DMS114 treated with DMSO at 0.1 percent for 48 hours (cell line): ENCODE measurements around the gene CCND2.
A peak's percentile ranks its signal among the peaks of the same experiment; 100 is the strongest.
"Not testable (repeated sequence)": the region's sequence is repeated elsewhere in the genome, so short reads cannot be mapped to it uniquely, and the experiment has no call there.

ENCODE experiments used
- DNase-seq: peaks from one replicate; lab custom pipeline; 2025; ENCODE audit not compliant: unreplicated experiment; lab: John Stamatoyannopoulos, UW

CCND2 gene

GRCh38 chr12:4273652-4274395, at the start of gene CCND2:
Gene CCND2 (plus strand): TSS chr12:4273762. CDS start chr12:4274041, 279 bp downstream.
- DNase-seq, result peak; percentile 47

DNA sequence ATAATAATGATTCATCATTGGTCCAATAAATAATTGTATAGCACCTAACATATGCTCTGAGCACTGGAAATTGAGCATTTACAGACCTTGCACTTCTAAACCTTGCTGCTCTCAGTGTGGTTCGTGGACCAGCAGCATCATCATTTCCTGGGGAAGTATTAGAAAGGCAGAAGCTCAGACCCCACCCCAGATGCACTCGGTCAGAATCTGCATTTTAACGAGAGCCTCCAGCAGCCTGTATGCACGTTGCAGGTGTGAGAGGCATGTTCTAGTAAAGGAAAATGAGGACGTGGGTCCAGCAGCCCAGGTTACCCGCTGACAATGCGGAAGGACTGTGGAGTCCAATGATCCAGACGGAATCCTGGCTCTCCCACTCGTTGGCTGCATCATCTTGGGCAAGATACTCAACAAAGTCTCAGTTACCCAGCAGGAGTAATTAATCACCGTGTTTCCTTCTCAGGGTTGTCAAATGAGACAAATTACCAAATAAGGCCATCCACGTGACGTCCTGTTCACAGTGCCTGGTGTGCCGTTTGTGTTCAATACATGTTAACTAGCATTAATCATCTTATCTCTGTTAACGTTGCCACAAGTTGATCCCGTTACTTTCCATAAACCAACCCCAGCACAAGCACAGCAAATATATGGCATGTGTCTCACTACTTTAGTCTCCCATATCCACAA, 49.2 kb upstream of the CCND2 start:
- DNase-seq, result no peak

GRCh38 chr12:4225571-4225970, 48.0 kb upstream of the CCND2 start:
- DNase-seq, result no peak

DNA sequence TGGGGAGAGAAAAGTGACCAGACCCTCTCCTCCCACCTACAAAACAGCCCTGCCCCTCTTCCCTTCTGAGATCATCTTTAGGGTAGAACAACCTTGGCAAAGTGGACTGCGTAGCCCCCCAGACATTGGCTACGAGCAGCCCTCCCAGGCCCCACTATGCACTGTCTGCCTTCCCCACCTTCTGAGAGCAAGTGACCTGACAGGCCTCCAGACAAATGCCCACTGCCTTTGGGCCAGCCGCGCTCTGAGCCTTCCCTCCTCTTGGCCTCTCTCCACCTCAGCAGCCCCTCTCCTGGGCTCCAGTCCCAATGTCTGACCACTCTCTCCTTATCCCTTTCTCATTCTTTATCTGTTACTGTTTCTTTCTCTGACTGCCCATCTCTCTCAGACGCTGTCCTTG, 46.5 kb upstream of the CCND2 start:
- DNase-seq, result no peak

DNA sequence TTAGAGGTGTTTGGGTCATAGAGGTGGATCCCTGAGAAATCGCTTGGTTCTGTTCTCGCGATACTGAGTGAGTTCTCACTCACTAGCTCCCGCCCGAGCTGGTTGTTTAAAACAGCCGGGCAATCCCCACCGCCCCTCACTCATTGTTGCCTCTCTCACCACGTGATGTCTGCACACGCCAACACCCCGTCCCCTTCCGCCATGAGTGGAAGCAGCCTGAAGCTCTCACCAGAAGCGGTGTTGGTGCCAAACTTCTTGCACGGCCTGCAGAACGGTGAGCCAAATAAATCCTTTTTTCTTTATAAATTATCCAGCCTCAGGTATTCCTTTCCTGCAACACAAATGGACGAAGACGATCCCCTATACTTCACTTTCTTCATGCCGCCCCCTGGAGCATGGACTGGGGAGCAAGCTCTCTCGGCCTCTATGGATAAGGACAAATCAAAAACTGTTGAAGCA, 45.4 kb upstream of the CCND2 start:
- no peak for DNase-seq

DNA sequence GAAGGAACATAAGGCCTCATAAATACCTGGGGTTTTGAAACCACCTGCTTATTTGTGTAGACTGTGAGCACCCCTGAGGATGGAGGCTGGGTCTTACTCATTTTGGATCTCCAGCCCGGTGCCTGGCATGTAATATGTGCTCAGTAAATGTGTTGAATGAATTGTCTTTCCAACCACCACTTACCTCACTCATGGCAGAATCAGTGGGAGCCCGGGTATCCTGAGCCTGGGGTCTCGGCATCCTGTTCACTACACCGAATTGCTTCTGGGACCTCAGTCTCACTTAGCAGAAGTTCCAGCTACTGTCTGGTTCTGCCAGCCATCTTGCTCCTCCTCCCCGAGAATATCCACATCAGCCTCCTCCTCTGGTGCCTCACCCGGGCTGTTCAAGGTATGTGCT, 43.0 kb upstream of the CCND2 start:
- no peak for DNase-seq

DNA sequence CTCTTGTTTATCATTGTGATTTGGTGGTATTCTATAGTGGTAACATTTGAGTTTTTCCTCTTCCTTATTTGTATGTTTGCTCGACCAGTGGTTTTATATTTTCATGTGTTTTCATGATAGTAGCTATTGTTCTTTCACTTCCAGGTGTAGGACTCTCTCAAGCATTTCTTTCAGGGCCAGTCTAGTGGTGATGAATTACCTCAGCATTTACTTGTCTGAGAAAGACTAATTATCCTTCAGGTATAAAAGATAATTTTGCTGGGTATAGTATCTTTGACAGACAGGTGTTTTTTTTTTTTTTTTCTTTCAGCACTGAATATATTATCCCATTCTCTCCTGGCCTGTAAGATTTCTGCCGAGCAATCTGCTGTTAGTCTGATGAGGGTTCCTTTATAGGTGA, 35.0 kb upstream of the CCND2 start:
- no peak for DNase-seq

DNA sequence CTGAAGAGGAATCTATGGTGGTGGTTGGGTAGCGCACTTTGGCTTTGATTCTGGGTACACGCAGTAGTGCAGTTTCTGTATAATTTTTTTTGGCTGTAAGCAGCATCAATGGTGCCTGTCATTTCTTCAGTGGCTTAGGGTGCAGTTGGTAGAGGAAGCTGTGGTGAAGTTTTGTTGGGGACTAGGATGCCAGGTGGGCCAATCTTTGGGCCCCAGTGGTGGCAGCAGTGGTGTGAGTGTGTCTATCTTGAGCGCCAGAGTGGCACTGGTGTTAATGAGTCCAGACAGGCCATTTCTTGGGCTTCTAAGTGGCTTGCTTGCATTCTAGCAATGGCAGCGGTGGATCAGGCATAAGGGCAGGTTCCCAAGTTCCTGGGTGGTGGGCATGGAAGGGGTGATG, 33.8 kb upstream of the CCND2 start:
- DNase-seq, result no peak

- no peak for DNase-seq
Measured at GRCh38 chr12:4240161-4240783, 33.3 kb upstream of the CCND2 start.

DNA sequence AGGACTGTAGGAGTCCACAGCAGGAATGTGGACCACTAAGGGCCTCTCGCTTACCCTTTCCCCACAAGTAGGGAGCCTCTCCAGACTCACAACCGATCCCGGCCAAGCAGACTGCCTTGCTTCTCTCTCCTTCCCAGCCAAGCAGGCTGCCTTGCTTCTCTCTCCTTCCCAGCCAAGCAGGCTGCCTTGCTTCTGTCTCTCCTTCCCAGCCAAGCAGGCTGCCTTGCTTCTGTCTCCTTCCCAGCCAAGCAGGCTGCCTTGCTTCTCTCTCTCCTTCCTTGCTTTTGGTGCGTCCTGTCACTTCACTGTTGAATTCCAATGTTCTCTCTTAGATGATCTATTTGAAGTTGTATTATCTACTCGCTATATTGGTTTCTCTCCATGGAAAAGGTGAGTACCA, 32.6 kb upstream of the CCND2 start:
- DNase-seq, result no peak

DNA sequence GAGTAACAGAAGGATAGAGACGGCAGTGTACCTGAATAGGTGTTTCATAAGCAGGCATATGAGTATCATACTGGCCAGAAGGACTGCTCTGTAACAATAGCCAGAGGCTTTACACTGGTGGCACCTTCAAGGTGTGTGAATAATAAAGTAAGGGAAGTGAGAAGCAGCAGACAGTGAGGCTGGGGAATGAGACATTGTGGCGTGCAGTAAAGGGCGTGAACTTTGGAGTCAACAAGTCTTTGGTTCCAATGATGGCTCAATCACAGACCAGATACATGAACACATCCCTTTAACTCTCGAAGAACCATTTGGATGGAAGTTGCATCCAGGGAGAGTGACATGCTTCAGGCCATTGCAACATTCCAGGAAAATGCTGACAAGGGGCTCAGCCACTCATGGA, 32.0 kb upstream of the CCND2 start:
- DNase-seq, result no peak

- no peak for DNase-seq
Measured at GRCh38 chr12:4242595-4242994, 31.0 kb upstream of the CCND2 start.

GRCh38 chr12:4243091-4243490, 30.5 kb upstream of the CCND2 start:
- DNase-seq, result no peak

DNA sequence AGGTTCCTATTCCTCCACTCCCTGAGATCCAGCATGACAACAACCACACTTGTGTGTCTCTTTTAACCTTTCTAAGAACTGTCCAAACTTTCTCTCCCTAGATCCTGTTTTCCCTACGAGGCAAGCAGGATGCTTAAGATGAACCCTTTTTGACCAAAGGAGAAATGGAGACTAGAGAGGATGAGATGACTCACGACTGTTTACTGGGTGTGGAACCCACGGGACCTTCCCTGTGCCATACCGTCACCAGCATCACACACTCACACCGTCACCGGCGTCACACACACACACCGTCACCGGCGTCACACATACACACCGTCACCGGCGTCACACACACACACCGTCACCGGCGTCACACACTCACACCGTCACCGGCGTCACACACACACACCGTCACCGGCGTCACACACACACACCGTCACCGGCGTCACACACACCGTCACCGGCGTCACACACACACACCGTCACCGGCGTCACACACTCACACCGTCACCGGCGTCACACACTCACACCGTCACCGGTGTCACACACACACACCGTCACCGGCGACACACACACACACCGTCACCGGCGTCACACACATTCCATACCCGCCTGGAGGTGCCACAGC, 30.0 kb upstream of the CCND2 start:
- DNase-seq, result not testable (repeated sequence)

GRCh38 chr12:4244868-4245267, 28.7 kb upstream of the CCND2 start:
- no peak for DNase-seq

DNA sequence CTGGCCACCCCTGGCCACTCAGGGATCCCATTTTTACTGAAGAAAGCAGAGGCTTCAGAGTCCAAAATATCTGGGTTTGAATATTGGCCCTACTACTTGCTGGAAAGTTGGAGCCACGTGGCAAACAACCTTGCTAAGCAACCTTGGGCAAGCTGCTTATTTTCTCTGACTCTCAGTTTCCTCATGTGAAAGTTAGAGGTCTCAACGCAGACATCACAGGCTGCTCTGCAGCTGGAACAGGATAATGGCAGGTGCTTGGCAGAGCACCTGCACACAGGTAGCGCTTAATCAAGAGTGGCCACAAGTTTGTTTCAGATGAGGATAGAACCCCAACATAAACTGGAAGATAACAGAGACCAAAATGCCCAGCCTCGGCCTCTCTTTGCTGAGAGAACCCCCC, 28.1 kb upstream of the CCND2 start:
- no peak for DNase-seq

DNA sequence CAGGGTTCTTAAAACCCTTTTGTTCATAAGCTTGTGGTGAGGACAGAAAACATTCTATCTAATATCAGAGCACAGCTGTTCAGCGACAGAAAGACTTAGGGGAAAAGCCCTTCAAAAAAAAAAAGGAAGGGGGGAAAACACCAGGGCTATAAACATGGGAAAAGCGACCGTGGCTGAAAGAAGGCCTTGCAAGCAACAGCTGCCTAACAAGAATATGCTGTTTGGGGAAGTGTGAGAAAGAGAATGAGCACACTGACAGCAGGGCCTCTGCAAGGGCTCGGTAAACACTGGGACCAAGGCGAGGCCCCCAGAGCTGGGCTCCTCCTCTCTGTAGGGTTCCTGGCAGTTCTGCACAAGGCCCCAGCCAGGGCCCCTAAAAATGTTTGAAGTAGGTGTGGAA, 27.4 kb upstream of the CCND2 start:
- no peak for DNase-seq

GRCh38 chr12:4250691-4251090, 22.9 kb upstream of the CCND2 start:
- no peak for DNase-seq

- no peak for DNase-seq
Measured at GRCh38 chr12:4251216-4251891, 22.2 kb upstream of the CCND2 start.

DNA sequence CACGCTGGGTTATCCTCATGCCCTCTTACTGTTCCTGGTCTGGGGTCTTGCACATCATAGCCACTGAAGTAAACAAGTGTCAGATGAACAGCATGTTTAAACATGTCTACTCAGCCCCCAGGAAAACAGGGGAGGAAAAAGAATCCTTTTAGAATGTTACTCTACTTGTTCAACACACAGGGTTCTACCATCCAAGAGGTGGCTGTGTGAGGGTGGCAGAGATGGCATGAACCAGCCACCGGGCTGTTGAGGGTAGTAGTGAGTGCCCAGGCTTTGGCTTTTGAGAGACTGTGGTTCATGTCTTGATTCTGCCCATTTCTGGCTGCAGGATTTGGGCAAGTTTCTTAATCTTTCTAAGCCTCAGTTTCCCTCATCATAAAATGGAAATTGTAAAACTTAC, 21.6 kb upstream of the CCND2 start:
- no peak for DNase-seq

DNA sequence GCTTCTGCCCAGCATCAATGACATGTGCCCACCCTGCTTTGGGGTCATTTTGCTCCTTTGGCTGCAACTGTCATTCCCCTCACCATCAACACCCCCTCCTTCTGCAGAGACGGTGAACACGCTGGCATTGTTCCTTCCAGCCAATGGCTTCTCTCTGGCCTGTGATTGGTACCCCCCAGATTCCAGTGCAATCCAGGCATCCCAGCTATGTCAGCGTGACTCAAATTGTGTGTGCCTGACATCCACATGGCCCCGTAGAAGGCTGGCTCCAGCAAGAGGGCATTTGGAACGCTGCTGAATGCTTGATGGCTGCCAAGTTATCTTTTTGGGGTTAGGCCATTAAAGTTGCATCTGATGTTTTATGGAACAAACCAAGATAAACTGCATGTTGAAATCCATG, 21.0 kb upstream of the CCND2 start:
- no peak for DNase-seq
